Endothelial cell of umbilical vein (primary cell): ENCODE results near the gene FBLIM1. TPM values are rescaled to one million over a fixed set of nuclear protein-coding genes. Genes with fewer than 3 reads are reported as not detected.

Experiments used
- BruUV-seq: library from RNA; stranded (reverse); fragments of 400-500 nt; replicated peaks from 2 replicates; lab custom pipeline; 2021; lab: Mats Ljungman, UMichigan
- CTCF ChIA-PET: fragments of 300-600, 350-600 bp; sonication (Branson Sonifier 250); formaldehyde crosslinking; loops from one replicate; lab custom pipeline; 2021; ENCODE audit warnings: antibody characterized with exemption, inconsistent platforms; lab: Charles Lee
- POLR2A ChIA-PET: fragments of 300-600, 350-600 bp; sonication (Branson Sonifier 250); formaldehyde crosslinking; loops from one replicate; lab custom pipeline; 2021; ENCODE audit warnings: antibody characterized with exemption, inconsistent platforms; lab: Charles Lee
- DNase-seq: peaks from one replicate; pipeline ENCODE4 v3.0.0-alpha.2; 2011; ENCODE audit warnings: low read depth, low spot score
- FAIRE-seq: peaks from 2 replicates; lab custom pipeline; 2011; peaks lifted over from hg19 to GRCh38; lab: Jason Lieb, UNC
- H2AFZ ChIP-seq: 2 replicates; pipeline ENCODE4 v1.6.0; 2012; ENCODE audit warnings: low read depth, low read length, control low read depth, inconsistent platforms
- H3K27ac ChIP-seq: 2 replicates; pipeline ENCODE4 v1.5.1; 2011; ENCODE audit warnings: low read depth, mild to moderate bottlenecking, control low read depth, low read length, moderate library complexity; ENCODE audit not compliant: insufficient read depth
- H3K27me3 ChIP-seq, 2 experiments: 2 replicates each; pipeline versions ENCODE4 v1.6.0 to v1.6.1; 2011; ENCODE audit warnings: low read length in 2 of 2, mixed read lengths in 1 of 2; ENCODE audit not compliant: control insufficient read depth in 2 of 2, insufficient read depth in 2 of 2
- H3K36me3 ChIP-seq, 2 experiments: 2 replicates in 1 of 2; 3 replicates in 1 of 2; pipeline ENCODE4 v1.5.1; 2011; ENCODE audit warnings: low read length in 2 of 2, mild to moderate bottlenecking in 1 of 2, moderate library complexity in 1 of 2; ENCODE audit not compliant: control insufficient read depth in 2 of 2, insufficient read depth in 2 of 2; ENCODE audit errors: extremely low read depth in 1 of 2
- H3K4me1 ChIP-seq: 3 replicates; pipeline ENCODE4 v1.5.1; 2011; ENCODE audit warnings: mild to moderate bottlenecking, low read length; ENCODE audit not compliant: control insufficient read depth, insufficient read depth; ENCODE audit errors: extremely low read depth
- H3K4me2 ChIP-seq: 2 replicates; pipeline ENCODE4 v1.6.1; 2011; ENCODE audit warnings: low read length, control low read depth, mixed read lengths; ENCODE audit not compliant: insufficient read depth
- H3K4me3 ChIP-seq, 3 experiments: fragments of 200-600 bp in 1 of 3; sonication (generic), shearing (Covaris generic) in 1 of 3; replicated peaks in 1 of 3; 2 replicates each; pipeline ENCODE4 v1.5.1; 2011 to 2016; ENCODE audit warnings: control low read depth in 3 of 3, low read length in 3 of 3, mild to moderate bottlenecking in 2 of 3, inconsistent platforms in 1 of 3, low read depth in 1 of 3, moderate library complexity in 1 of 3; ENCODE audit not compliant: insufficient read depth in 1 of 3
- H3K79me2 ChIP-seq: 2 replicates; pipeline ENCODE4 v1.6.0; 2012; ENCODE audit warnings: low read length, inconsistent platforms; ENCODE audit not compliant: control insufficient read depth, insufficient read depth
- H3K9ac ChIP-seq: replicated peaks from 2 replicates; pipeline ENCODE3; 2011; ENCODE audit warnings: low read length, control low read depth; ENCODE audit not compliant: insufficient read depth; ENCODE audit errors: extremely low read depth
- H3K9me1 ChIP-seq: replicated peaks from 3 replicates; pipeline ENCODE4 v1.6.0; 2011; ENCODE audit warnings: mild to moderate bottlenecking, low read length; ENCODE audit not compliant: control insufficient read depth, insufficient read depth; ENCODE audit errors: extremely low read depth
- H3K9me3 ChIP-seq: replicated peaks from 2 replicates; pipeline ENCODE4 v1.5.1; 2012; ENCODE audit warnings: low read length, inconsistent platforms; ENCODE audit not compliant: control insufficient read depth, insufficient read depth
- H4K20me1 ChIP-seq: replicated peaks from 2 replicates; pipeline ENCODE3; 2011; ENCODE audit warnings: mild to moderate bottlenecking, low read length; ENCODE audit not compliant: control insufficient read depth, insufficient read depth; ENCODE audit errors: extremely low read depth
- CTCF ChIP-seq, 2 donors: IDR thresholded peaks; 1 replicate in 1 of 2; 2 replicates in 1 of 2; pipeline ENCODE4 v1.5.1; 2011; ENCODE audit warnings: low read length in 2 of 2, mild to moderate bottlenecking in 2 of 2, moderate library complexity in 2 of 2, control low read depth in 1 of 2, inconsistent platforms in 1 of 2, low read depth in 1 of 2; ENCODE audit not compliant: insufficient read depth in 1 of 2; ENCODE audit errors: extremely low read depth in 1 of 2
- EZH2 ChIP-seq: IDR thresholded peaks from 2 replicates; pipeline ENCODE4 v1.6.1; 2012; ENCODE audit warnings: borderline replicate concordance, low read depth, mild to moderate bottlenecking, moderate library complexity, low read length, inconsistent platforms; ENCODE audit not compliant: severe bottlenecking
- FOS ChIP-seq: IDR thresholded peaks from 2 replicates; pipeline ENCODE4 v1.6.1; 2011; ENCODE audit warnings: mild to moderate bottlenecking, low read length, moderate library complexity, borderline replicate concordance; ENCODE audit not compliant: insufficient read depth
- GATA2 ChIP-seq: IDR thresholded peaks from 2 replicates; pipeline ENCODE4 v1.7.0; 2011; ENCODE audit warnings: low read depth, mild to moderate bottlenecking, moderate library complexity, mixed read lengths, low read length; ENCODE audit not compliant: insufficient read length, insufficient read depth
- JUN ChIP-seq: IDR thresholded peaks from 2 replicates; pipeline ENCODE4 v1.6.1; 2011; ENCODE audit warnings: borderline replicate concordance, low read depth; ENCODE audit not compliant: insufficient read length, insufficient read depth
- MAX ChIP-seq: IDR thresholded peaks from 2 replicates; pipeline ENCODE4 v1.6.1; 2011; ENCODE audit not compliant: insufficient read depth, insufficient read length
- MYC ChIP-seq: IDR thresholded peaks from one replicate; pipeline ENCODE4 v1.6.1; 2011; ENCODE audit warnings: mild to moderate bottlenecking, low read depth, low read length
- POLR2A ChIP-seq: IDR thresholded peaks from 2 replicates; pipeline ENCODE4 v1.6.1; 2012; ENCODE audit warnings: low read depth, mild to moderate bottlenecking, control low read depth, low read length
- POLR2AphosphoS5 ChIP-seq: IDR thresholded peaks from 2 replicates; pipeline ENCODE4 v1.6.1; 2012; ENCODE audit warnings: low read depth, mild to moderate bottlenecking, control low read depth, low read length, moderate library complexity; ENCODE audit not compliant: insufficient read depth
- dilution Hi-C: fragments of 300-500 bp; cut with MboI; formaldehyde crosslinking; loops from one replicate; pipeline ENCODE4 v1.15.0; 2019; ENCODE audit warnings: low sequenced_read_pairs; ENCODE audit not compliant: extremely low pct_ligation_motif_present
- intact Hi-C: fragments of 100-400 bp; cut with micrococcal nuclease; formaldehyde crosslinking; loops from one replicate; pipeline ENCODE4 v1.10.0; 2022
- polyA plus RNA-seq, 4 experiments: library from polyadenylated mRNA; depleted of rRNA in 3 of 4; stranded (reverse) in 3 of 4; unstranded in 1 of 4; fragments of >200 nt; gene quantifications; 2 replicates each; pipeline versions ENCODE4 v1.2.1 to v1.2.3, GENCODE V29; 2011 to 2012; ENCODE audit warnings: missing spikeins in 1 of 4
- total RNA-seq: library from RNA; stranded (reverse); gene quantifications from 2 replicates; pipeline ENCODE4 v1.2.3, GENCODE V29; 2021

Gene FBLIM1
- total and polyA plus RNA-seq, 2 donors (not counting 3 experiments of a cell fraction or from before 2014, with no cell fraction given): 363 to 414 TPM

- Histone ChIP-seq H3K4me2 (no peak overlapping the region), H3K79me2 (no peaks in the 10 kb centered on the region), H3K27ac (peak overlapping the region; percentile 63), H3K4me1 (peaks cover 53% of the 10 kb centered on the region), H2AFZ (no peak overlapping the region), H3K9me1 (no peaks in the 10 kb centered on the region), H3K9ac (peak overlapping the region; percentile 18), H3K4me3 (no peak overlapping the region), H4K20me1 (no peaks in the 10 kb centered on the region), H3K27me3 (no peaks in the 10 kb centered on the region), H3K9me3 (no peaks in the 10 kb centered on the region), H3K36me3 (no peaks in the 10 kb centered on the region)
- dilution Hi-C loops (no loop called here), intact Hi-C loops (loop anchor here (1.0 to 5.0 kb wide), 3 partner anchors 36 to 348 kb away; partner anchors contain the start of gene SPEN)
- TF ChIP-seq FOS (peak; percentile 66), POLR2A (no peak), MAX (no peak), MYC (no peak), JUN (peak; percentile 57), POLR2AphosphoS5 (peak; percentile 71), CTCF (IDR thresholded peaks at IDR 0.05; ENCODE audit: extremely low read depth in 1 of 2, insufficient read depth in 1 of 2, low read depth in 1 of 2, low read length in 2 of 2) (no peak), EZH2 (no peak), GATA2 (no peak)
- FAIRE-seq: peak; percentile 95
- peak; percentile 84 for DNase-seq
- BruUV-seq: no TSS peak
- POLR2A ChIA-PET: interaction anchor here (0.6 to 1.4 kb wide), 2 partner anchors 48 to 479 kb away, joined by 3 read pairs; partner anchors contain the start of gene SPEN
- CTCF ChIA-PET: interaction anchor here (1.0 to 7.1 kb wide), 6 partner anchors 7 to 195 kb away, joined by 3 to 75 read pairs (median 4); no protein-coding TSS in a partner anchor
Observed at GRCh38 chr1:15799004-15799867, 40.6 kb downstream of the FBLIM1 start.
